Breast epithelium (tissue), 4 donors: ENCODE measurements around the gene UTS2R. TPM values are rescaled to one million over a fixed set of nuclear protein-coding genes. Genes with fewer than 3 reads are reported as not detected.
A peak's percentile ranks its signal among the peaks of the same experiment; 100 is the strongest.
"Not testable (repeated sequence)": the region's sequence is repeated elsewhere in the genome, so short reads cannot be mapped to it uniquely, and the experiment has no call there.

Source experiments
- DNase-seq, 2 donors: peaks; one replicate each; pipeline ENCODE4 v3.0.0-alpha.2; 2019; ENCODE audit warnings: low spot score in 2 of 2
- H3K27ac ChIP-seq, 2 donors: fragments of 200-600 bp; sonication (generic) in 1 of 2; one replicate each; pipeline ENCODE4 v1.5.1; 2016 to 2019; ENCODE audit warnings: mild to moderate bottlenecking in 1 of 2
- H3K27me3 ChIP-seq, 2 donors: fragments of 200-600 bp; sonication (generic) in 1 of 2; one replicate each; pipeline versions ENCODE4 v1.5.1 to v1.6.0; 2017 to 2019; ENCODE audit warnings: control low read depth in 1 of 2, mild to moderate bottlenecking in 1 of 2
- H3K36me3 ChIP-seq: fragments of 200-600 bp; one replicate; pipeline ENCODE4 v1.5.1; 2019
- H3K4me1 ChIP-seq, 2 donors: fragments of 200-600 bp; sonication (generic); one replicate each; pipeline ENCODE4 v1.5.1; 2016 to 2019; ENCODE audit warnings: control low read depth in 1 of 2
- H3K4me3 ChIP-seq, 3 donors: fragments of 200-600 bp; sonication (generic); 1 replicate in 2 of 3; 2 replicates in 1 of 3; pipeline ENCODE4 v1.5.1; 2016 to 2019; ENCODE audit warnings: mild to moderate bottlenecking in 3 of 3, moderate library complexity in 2 of 3
- H3K9me3 ChIP-seq, 2 donors: fragments of 200-600 bp; sonication (generic) in 1 of 2; one replicate each; pipeline ENCODE4 v1.5.1; 2016 to 2019; ENCODE audit warnings: control low read depth in 1 of 2
- POLR2A ChIP-seq: fragments of 450-650 bp; IDR thresholded peaks from one replicate; pipeline ENCODE4 v1.6.1; 2016; ENCODE audit warnings: antibody characterized with exemption, mild to moderate bottlenecking, moderate library complexity
- POLR2AphosphoS5 ChIP-seq, 3 donors: sonication (generic); formaldehyde crosslinking; IDR thresholded peaks; one replicate each; pipeline ENCODE4 v1.6.1; 2017; ENCODE audit warnings: antibody characterized with exemption in 3 of 3
- intact Hi-C: fragments of 100-400 bp; cut with DNase I; formaldehyde crosslinking; loops from one replicate; pipeline ENCODE4 v1.15.1; 2023; ENCODE audit warnings: low total_unique reads
- total RNA-seq, 3 donors: library from RNA; depleted of rRNA; stranded (reverse); fragments of >200 nt; gene quantifications; one replicate each; pipeline ENCODE4 v1.1.0, GENCODE V29; 2016
- TF ChIP-seq, protein P1 (sequence below), 3 donors: fragments of 450-650 bp; IDR thresholded peaks; one replicate each; pipeline ENCODE4 v1.5.1; 2016 to 2017; ENCODE audit warnings: antibody characterized with exemption in 3 of 3, mild to moderate bottlenecking in 3 of 3, moderate library complexity in 3 of 3

Gene UTS2R
- total RNA-seq, 3 donors from 2014 or later, result 0.33 TPM; not detected in 2

DNA sequence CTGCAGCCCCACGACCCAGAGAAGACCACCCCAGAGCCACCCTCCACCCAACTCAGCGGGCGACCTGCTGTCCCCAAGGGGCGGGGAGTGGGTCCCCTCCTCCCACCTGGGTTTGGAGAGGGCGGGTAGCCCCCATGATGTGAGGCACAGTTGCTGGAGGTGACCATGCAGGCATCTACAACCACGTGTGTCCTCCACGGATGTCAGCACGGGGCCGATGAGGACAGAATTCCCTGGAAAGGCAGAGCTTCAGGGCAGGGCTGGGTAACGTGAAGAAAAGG, 7.1 kb downstream of the UTS2R start:
- Histone ChIP-seq H3K36me3 (no peaks in the 10 kb centered on the region), H3K4me1 (no peaks in the 10 kb centered on the region), H3K27me3 (peaks cover 0 to 53% of the 10 kb centered on the region in 2 donors), H3K4me3 (no peak overlapping the region), H3K27ac (no peak overlapping the region), H3K9me3 (no peaks in the 10 kb centered on the region)
- DNase-seq, result no peak
- intact Hi-C loops, result no loop called here
- TF ChIP-seq POLR2AphosphoS5 (IDR thresholded peaks at IDR 0.05) (no peak), POLR2A (no peak)
- TF ChIP-seq, protein P1, sequence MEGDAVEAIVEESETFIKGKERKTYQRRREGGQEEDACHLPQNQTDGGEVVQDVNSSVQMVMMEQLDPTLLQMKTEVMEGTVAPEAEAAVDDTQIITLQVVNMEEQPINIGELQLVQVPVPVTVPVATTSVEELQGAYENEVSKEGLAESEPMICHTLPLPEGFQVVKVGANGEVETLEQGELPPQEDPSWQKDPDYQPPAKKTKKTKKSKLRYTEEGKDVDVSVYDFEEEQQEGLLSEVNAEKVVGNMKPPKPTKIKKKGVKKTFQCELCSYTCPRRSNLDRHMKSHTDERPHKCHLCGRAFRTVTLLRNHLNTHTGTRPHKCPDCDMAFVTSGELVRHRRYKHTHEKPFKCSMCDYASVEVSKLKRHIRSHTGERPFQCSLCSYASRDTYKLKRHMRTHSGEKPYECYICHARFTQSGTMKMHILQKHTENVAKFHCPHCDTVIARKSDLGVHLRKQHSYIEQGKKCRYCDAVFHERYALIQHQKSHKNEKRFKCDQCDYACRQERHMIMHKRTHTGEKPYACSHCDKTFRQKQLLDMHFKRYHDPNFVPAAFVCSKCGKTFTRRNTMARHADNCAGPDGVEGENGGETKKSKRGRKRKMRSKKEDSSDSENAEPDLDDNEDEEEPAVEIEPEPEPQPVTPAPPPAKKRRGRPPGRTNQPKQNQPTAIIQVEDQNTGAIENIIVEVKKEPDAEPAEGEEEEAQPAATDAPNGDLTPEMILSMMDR (IDR thresholded peaks at IDR 0.05), result no peak

DNA sequence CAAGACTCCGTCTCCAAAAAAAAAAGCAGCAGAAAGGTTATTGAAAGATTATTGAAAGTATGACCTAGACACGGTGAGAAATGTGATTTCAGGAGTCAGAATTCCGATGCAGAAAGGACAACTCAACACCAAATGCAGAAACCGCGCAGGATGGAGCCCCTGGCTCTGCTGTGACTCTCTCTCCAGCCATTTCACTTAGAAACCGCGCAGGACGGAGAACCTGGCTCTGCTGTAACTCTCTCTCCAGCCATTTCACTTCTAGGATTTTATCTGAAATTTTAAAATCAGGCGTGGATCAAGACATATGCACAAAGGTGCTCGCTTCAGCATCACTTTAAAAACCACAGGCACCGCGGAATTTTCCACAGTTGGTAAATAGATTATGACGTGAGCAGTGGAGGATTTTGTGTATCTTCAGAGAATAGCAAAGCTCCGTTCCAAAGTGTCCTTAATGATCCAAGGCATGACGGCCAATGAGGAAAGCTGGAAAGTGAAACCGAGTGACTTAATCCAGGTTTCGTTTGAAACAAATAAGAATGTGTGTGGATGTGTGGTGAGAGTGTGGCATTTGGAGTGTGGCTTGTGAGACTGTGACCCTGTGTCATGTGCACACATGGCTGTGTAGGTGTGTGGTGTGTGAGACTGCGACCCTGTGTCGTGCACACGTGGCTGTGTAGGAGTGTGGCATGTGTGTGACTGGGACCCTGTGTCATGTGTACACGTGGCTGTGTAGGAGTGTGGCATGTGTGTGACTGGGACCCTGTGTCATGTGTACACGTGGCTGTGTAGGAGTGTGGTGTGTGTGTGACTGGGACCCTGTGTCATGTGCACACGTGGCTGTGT, 9.5 kb downstream of the UTS2R start:
- DNase-seq, result no peak
- H3K4me3 ChIP-seq, result peak overlapping the region in 2 of 3 donors; percentile 27 to 47
- H3K4me1 ChIP-seq, result peaks cover 0 to 12% of the 10 kb centered on the region in 2 donors
- H3K27ac ChIP-seq, result peak overlapping the region; percentile 29 to 69
- H3K27me3 ChIP-seq, result peaks cover 0 to 30% of the 10 kb centered on the region in 2 donors
- no peaks in the 10 kb centered on the region for H3K36me3 ChIP-seq
- no peaks in the 10 kb centered on the region for H3K9me3 ChIP-seq
- intact Hi-C loops, result no loop called here
- TF ChIP-seq, protein P1 (IDR thresholded peaks at IDR 0.05), result no peak

DNA sequence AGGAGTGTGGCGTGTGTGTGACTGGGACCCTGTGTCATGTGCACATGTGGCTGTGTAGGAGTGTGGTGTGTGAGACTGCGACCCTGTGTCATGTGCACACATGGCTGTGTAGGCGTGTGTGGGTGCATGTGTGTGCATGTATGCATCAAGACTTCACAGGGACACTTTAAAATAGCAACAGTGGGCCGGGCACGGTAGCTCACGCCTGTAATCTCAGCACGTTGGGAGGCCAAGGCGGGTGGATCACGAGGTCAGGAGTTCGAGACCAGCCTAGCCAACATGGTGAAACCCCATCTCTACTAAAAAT, 10.1 kb downstream of the UTS2R start:
- H3K9me3 ChIP-seq, DNase-seq, intact Hi-C loops, H3K4me3 ChIP-seq, H3K36me3 ChIP-seq: not testable (repeated sequence)
- H3K4me1 ChIP-seq, result peaks cover 0 to 14% of the 10 kb centered on the region in 2 donors
- H3K27me3 ChIP-seq, result peaks cover 0 to 30% of the 10 kb centered on the region in 2 donors
- peak overlapping the region; percentile 29 to 69 for H3K27ac ChIP-seq

DNA sequence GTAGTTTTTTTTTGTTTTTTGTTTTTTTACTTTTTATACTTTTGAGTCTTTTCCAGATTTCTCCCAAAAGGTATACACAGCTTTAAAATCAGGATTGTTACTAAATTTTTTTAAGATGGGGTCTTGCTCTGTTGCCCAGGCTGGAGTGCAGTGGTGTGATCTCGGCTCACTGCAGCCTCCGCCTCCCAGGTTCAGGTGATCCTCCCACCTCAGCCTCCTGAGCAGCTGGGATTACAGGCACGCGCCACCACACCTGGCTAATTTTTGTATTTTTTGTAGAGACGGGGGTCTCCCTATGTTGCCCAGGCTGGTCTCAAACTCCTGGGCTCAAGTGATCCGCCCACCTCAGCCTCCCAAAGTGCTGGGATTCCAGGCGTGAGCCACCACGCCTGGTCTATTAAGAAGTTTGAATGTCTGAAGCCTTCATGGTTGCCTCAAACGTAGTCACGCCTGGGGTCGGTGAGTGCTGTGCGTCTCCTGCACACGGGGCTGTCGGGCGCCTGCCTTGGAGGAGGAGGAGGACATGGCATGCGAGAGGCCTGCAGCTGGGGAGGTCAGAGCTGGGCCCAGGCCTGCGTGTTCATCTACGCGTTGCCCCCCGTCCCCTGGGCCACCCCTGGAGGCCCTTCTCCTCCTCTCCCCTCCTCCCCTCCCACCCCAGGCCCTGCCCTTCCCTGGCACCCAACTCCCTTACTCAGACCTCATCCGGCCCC, 10.8 kb downstream of the UTS2R start:
- H3K4me1 ChIP-seq, result peaks cover 0 to 16% of the 10 kb centered on the region in 2 donors
- H3K27ac ChIP-seq, H3K4me3 ChIP-seq, H3K36me3 ChIP-seq, intact Hi-C loops, H3K9me3 ChIP-seq, DNase-seq: not testable (repeated sequence)
- H3K27me3 ChIP-seq, result peaks cover 0 to 38% of the 10 kb centered on the region in 2 donors

DNA sequence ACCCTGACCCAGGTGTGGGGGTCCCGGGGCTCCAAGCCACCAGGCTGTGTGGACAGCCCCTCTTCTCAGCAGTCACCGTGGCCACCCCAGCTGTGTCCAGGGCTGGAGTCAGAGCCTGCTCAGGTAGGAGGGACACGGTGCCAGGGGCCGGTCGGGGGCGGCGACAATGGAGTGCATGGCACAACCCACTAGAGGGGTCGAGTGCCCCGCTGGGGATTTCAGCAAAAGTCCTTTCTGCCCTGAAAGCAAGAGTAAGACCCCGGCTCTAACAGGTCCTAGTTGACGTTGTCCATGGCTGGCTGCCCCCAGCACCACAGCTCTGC, 11.3 kb downstream of the UTS2R start:
- Histone ChIP-seq H3K4me1 (peaks cover 0 to 16% of the 10 kb centered on the region in 2 donors), H3K27ac (no peak overlapping the region), H3K36me3 (no peaks in the 10 kb centered on the region), H3K4me3 (no peak overlapping the region), H3K9me3 (no peaks in the 10 kb centered on the region), H3K27me3 (peaks cover 0 to 43% of the 10 kb centered on the region in 2 donors)
- no peak for DNase-seq
- intact Hi-C loops, result no loop called here
- TF ChIP-seq, protein P1 (IDR thresholded peaks at IDR 0.05), result no peak
- no peak for TF ChIP-seq POLR2AphosphoS5 (IDR thresholded peaks at IDR 0.05)
- TF ChIP-seq POLR2A, result no peak

DNA sequence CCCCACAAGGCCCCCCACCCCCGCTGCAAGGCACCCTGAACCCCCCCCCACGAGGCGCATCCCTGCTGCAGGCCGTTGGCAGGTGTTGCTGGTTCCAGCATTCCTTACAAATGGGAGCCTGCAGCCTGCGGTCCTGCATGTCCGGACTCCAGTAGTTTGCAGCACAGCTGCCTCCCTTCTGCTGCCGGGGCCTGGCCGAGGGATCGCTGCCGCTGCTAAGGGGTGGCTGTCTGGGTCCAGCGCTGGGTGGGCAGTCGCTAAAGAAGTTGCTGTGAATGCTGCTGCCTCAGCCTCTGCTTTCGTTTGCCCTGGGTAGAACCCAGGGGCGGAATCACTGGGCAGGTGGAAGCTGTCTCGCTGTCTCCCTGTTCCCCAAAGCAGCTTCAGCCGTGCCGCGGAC, 11.8 kb downstream of the UTS2R start:
- DNase-seq, result no peak

More for the DNA sequence above, 11.8 kb downstream of the UTS2R start:
- intact Hi-C loops, result no loop called here
- Histone ChIP-seq H3K4me1 (peaks cover 0 to 16% of the 10 kb centered on the region in 2 donors), H3K9me3 (no peaks in the 10 kb centered on the region), H3K36me3 (no peaks in the 10 kb centered on the region), H3K4me3 (no peak overlapping the region), H3K27me3 (peaks cover 0 to 44% of the 10 kb centered on the region in 2 donors), H3K27ac (no peak overlapping the region)
- no peak for TF ChIP-seq POLR2AphosphoS5 (IDR thresholded peaks at IDR 0.05)
- TF ChIP-seq POLR2A, result no peak
- TF ChIP-seq, protein P1 (IDR thresholded peaks at IDR 0.05), result no peak
